ENCODE measurements around the gene SBF2.
"Not testable (repeated sequence)": the region's sequence is repeated elsewhere in the genome, so short reads cannot be mapped to it uniquely, and the experiment has no call there.

SBF2 gene

DNA sequence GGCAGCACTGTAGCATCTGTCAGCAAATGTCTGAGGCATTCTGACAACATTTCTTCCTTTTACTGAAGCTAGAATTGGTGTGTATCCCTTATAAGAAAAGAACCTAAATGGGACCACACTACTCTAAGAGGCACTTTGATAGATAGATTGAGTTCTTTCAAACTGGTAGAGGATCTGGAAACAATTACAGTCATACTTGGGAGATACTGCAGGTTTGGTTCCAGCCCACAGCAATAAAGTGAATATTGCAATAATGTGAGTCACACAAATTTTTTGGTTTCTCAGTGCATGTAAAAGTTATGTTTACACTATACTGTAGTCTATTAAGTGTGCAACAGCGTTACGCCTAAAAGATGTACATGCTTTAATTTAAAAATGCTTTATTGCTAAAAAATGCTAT is 96.9 kb downstream of the SBF2 start:
- DNase-seq (ENCODE audit: low spot score), result no peak

DNA sequence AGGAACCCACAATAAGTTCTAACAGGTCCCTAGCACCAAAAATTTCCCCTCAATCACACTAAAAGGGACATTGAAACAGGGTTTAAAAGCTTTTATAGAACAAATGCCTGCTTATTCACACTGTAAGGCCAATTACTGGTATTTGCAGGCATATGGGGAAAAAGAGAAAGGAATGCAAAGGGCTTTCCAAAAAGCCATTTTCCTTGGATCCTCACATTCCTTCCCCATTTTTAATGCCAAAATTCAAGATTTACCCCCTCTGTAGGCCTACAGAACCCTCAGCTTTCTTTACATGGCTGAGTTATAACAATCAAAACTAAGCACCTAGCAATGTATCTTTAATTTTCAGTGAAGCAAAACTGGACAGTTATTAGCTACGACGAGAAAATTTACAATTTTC is 102.0 kb downstream of the SBF2 start:
- DNase-seq (ENCODE audit: low spot score), result no peak

- peak; percentile 42 for DNase-seq (ENCODE audit: low spot score)
These were observed 112.2 kb downstream of the SBF2 start for GRCh38 chr11:10181811-10182210.

GRCh38 chr11:10164621-10165020 is 129.4 kb downstream of the SBF2 start:
- DNase-seq (ENCODE audit: low spot score), result no peak

DNA sequence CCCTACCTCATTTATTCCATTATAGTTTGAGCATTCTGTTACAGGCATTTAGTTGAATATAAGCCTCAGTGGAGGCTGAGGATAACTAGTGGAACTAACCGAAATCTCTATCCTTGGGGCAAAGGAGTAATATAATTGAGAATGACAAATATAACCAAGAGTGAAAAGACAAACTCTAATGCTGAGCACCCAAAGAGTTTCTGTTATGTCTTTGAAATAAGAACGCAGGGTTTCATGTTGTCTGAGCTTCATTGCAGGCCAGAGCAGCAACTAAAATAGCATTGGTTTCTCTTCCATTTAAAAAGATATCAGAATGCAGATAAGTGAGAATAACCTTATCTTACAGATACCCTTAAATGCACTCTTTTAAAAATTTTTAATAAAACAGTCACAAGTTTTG is 131.8 kb downstream of the SBF2 start:
- no peak for DNase-seq (ENCODE audit: low spot score)

DNA sequence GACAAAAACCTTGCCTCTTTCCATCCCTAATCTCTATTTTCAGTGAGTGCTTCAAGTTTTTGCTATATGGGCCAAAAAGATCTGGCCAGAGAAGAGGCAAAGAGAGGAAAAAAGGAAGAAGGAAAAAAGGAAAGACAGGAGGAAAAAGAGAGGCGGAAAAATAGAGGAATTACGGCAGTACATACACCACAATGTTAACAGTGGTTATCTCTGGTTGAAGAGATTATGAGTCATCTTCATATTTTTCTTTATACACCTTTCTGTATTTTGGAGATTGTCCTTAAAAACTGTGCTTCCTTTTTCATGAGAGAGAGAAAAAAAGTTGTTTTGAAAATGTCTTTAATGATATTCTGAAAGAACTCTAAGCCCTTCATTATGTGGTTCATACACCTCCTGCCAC is 133.7 kb downstream of the SBF2 start:
- no peak for DNase-seq (ENCODE audit: low spot score)

DNA sequence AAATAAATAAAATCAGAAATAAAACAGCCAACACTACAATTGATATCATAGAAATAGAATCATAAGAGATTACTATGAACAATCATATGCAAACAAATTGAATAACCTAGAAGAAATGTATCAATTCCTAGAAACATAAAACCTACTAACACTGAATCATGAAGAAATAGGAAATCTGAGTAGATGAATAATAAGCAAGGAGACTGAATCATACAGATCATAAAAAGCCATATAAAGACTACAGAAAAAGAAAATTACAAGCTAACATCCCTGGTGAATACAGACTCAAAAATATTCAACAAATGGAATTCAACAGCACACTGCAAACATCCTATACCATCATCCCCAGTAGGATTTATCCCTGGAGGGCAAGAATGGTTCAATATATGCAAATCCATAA is 135.6 kb downstream of the SBF2 start:
- DNase-seq (ENCODE audit: low spot score), result no peak

GRCh38 chr11:10155793-10156490 is 138.1 kb downstream of the SBF2 start:
- DNase-seq (ENCODE audit: low spot score), result peak; percentile 24

- DNase-seq (ENCODE audit: low spot score), result no peak
These were observed 143.2 kb downstream of the SBF2 start for GRCh38 chr11:10150800-10151199.

DNA sequence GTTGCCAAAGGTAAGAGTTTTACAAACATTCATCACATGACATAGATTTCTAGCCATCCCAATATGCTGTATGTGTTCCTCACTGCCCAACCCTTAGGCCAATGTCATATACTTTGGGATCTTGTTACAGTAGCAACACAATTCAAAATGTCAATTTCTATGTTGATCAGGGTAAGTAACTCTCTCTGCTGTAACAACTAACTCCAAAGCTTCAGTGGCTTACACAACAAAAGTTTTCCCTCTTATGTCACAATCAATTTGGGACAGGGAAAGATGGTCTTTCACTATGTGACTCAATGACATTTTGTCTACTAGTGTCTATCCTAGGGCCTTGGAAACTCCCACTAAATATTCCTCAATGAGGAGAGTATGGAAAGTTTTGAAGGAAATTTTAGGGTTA is 144.5 kb downstream of the SBF2 start:
- DNase-seq (ENCODE audit: low spot score), result no peak

GRCh38 chr11:10147195-10147594 is 146.8 kb downstream of the SBF2 start:
- DNase-seq (ENCODE audit: low spot score), result no peak

GRCh38 chr11:10144954-10145353 is 149.1 kb downstream of the SBF2 start:
- no peak for DNase-seq (ENCODE audit: low spot score)

DNA sequence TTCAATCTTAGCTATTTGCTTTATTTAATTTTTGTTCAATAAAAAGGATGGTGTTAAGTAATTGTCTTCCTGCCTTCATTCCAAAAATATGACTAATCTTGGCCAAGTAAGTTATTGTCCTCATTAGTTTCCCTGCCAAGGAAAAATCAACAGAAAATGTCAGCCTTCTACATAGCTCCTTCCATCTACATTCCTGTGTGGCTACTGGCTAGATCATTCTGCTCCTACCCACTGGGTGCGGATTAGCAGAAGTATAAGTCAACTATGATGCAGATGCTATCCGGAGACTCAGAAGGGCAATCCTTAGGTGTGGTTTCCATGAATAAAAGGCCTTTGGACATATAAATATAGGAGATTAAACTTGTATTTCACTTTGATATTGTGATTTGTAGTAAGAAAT is 154.4 kb downstream of the SBF2 start:
- DNase-seq (ENCODE audit: low spot score), result peak; percentile 76

- no peak for DNase-seq (ENCODE audit: low spot score)
These were observed 154.9 kb downstream of the SBF2 start for GRCh38 chr11:10139143-10139542.

DNA sequence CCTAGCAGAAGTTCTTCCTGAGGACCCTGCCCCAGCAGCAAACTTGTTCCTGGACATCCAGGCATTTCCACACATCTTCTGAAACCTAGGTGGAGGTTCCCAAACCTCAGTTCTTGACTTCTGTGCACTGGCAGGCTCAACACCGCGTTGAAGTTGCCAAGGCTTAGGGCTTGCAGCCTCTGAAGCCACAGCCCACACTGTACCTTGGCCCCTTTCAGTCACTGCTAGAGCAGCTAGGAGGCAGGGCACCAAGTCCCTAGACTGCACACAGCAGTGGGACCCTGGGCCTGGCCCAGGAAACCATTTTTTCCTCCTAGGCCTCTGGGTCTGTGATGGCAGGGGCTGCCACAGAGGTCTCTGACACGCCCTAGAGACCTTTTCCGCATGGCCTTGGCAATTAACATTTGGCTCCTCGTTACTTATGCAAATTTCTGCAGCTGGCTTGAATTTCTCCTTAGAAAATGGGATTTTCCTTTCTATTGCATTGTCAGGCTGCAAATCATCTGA is 159.0 kb downstream of the SBF2 start:
- no peak for DNase-seq (ENCODE audit: low spot score)

DNA sequence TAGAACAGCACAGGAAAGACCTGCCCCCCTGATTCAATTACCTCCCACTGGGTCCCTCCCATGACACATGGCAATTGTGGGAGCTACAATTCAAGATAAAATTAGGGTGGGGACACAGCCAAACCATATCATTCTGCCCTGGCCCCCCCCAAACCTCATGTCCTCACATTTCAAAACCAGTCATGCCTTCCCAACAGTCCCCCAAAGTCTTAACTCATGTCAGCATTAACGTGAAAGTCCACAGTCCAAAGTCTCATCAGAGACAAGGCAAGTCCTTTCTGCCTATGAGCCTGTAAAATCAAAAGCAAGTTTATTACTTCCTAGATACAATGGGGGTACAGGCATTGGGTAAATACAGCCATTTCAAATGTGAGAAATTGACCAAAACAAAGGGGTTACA is 159.8 kb downstream of the SBF2 start:
- not testable (repeated sequence) for DNase-seq (ENCODE audit: low spot score)

- DNase-seq (ENCODE audit: low spot score), result not testable (repeated sequence)
These were observed 160.8 kb downstream of the SBF2 start for GRCh38 chr11:10133251-10133650.

DNA sequence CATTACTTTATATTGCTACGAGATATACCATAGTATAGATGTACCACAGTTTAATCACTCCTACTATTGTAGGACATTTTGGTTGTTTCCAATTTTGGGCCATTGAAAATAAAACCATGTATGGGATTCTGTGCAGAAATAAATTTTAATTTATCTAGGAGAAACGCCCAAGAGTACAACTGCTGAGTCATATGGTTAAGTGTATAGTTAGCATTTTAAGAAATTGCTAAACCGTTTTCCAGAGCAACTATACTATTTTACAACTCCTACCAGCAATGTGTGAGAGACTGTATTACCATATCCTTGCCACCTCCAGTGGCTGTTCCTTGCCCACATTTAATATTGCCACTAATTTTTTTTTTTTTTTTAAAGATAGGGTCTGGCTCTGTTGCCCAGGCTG is 163.1 kb downstream of the SBF2 start:
- no peak for DNase-seq (ENCODE audit: low spot score)

- not testable (repeated sequence) for DNase-seq (ENCODE audit: low spot score)
These were observed 164.8 kb downstream of the SBF2 start for GRCh38 chr11:10129184-10129583.

GRCh38 chr11:10125522-10126133 is 168.4 kb downstream of the SBF2 start:
- DNase-seq (ENCODE audit: low spot score), result no peak

DNA sequence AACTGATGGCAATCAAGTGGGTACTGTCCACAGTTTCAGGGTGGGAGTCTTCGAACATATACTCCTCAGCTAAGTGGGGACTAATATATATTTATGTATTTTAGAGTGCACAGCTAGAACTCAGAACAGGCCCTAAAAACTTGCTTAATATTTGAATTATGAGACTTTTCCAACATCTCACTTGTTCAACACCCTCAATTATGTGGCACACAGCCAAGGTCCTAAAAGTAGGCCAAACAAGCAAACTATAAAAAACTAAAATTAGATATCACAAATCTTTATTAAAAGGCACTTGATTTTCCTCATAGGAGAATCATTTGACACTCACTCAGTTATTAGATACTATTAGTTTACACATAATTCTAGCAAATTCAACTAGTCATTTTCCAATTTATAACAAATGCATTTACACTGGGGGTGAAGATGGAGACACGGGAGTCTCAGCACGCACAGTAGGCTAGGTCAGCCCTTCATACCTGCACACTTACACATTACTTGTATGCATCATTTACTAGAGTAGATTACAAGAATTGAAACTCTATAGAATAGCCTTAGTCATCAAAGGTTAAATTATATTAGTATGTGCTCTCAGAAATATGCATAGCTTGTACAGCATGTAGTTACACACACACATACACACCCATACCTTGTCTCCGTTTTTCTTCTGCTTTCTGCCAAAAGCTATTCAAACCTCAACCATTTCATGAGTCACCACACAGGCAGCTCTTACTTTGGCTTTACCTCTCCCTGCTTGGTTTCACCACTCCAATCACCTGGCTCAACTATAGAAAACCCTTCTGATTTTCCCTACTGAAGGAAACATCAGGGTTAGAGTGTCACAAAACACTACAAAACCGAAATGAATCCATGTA is 171.5 kb downstream of the SBF2 start:
- DNase-seq (ENCODE audit: low spot score), result peak; percentile 86

- DNase-seq (ENCODE audit: low spot score), result no peak
These were observed 175.2 kb downstream of the SBF2 start for GRCh38 chr11:10118865-10119264.

Measured in kidney tubule cell (primary cell).